Prostate gland (tissue), 2 donors: ENCODE measurements around the gene PCDHB5.

Experiments
- CTCF ChIP-seq, 4 experiments: fragments of 200-600 bp in 2 of 4; fragments of 450-650 bp in 2 of 4; sonication (generic) in 2 of 4; IDR thresholded peaks; 1 replicate in 3 of 4; 2 replicates in 1 of 4; pipeline ENCODE4 v1.5.1; 2016 to 2019; ENCODE audit warnings: antibody characterized with exemption in 4 of 4, mild to moderate bottlenecking in 2 of 4, moderate library complexity in 2 of 4
- POLR2A ChIP-seq: fragments of 450-650 bp; IDR thresholded peaks from one replicate; pipeline ENCODE4 v1.6.1; 2016; ENCODE audit warnings: antibody characterized with exemption, mild to moderate bottlenecking

DNA sequence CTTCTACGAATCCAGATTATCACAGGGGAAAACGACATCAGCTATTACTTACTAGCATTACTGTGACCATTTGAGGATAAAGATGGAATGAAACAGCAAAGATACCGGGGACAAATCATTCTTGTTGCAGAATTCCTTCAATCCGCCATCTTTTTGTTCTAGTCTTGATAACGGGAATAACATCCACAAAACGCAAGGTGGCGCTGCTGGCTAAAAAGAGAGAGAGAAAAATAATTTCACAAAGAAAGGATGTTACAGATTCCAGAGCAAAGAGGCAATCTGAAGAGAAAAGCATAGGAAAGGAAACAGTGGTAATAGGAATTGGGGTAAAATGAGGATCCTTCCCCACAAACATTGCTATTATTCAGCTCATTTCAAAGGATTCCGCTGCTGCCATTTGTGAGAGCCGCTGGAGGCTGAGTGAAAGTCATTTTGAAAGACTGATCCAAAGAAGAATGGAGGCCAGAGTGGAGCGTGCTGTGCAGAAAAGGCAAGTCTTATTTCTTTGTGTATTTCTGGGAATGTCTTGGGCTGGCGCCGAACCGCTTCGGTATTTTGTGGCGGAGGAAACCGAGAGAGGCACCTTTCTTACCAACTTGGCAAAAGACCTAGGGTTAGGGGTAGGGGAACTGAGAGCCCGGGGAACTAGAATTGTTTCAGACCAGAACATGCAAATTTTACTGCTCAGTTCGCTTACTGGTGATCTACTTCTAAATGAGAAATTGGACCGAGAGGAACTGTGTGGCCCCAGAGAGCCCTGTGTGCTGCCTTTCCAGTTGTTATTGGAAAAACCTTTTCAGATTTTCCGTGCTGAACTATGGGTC, 37.6 kb downstream of the PCDHB5 start, which contains the start of gene PCDHB7:
- TF ChIP-seq CTCF (IDR thresholded peaks at IDR 0.05) (peak in 1 of 4 experiments; percentile 11), POLR2A (no peak)
